Measurements from ENCODE around the gene BCLAF1. TPM values are rescaled to one million over a fixed set of nuclear protein-coding genes. Genes with fewer than 3 reads are reported as not detected.

BCLAF1 gene
- total and polyA plus RNA-seq, 2 of the 8 experiments (the other 6 are each of a cell fraction or from before 2014, with no cell fraction given): 30.5 to 230 TPM

DNA sequence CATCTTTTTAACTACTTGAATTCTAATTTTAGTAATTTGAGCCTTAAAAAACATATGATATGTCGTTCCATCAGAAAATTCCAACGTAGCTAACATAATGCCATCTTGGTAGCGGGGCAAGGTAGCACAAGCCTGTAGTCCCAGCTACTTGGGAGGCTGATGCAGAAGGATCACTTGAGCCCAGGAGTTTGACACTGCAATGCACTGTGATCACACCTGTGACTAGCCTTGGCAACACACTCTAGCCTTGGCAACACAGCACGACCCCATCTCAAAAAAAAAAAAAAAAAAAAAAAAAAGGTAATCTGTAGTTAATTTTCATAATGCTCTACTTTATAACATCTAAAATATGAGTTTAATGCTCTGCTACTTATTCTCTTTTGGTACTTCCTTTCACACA lies 6.7 kb downstream of the BCLAF1 start (continued):
- TF ChIP-seq USF2 (IDR thresholded peaks at IDR 0.05; ENCODE audit: low read length) (no peak), KDM1A (IDR thresholded peaks at IDR 0.05; ENCODE audit: borderline replicate concordance, low read length) (no peak), JUND (IDR thresholded peaks at IDR 0.05; ENCODE audit: low read length) (no peak)

All from H1 (cell line).